Esophagus muscularis mucosa (tissue), 4 donors: ENCODE data around the gene EEF1A1. TPM values are rescaled to one million over a fixed set of nuclear protein-coding genes. Genes with fewer than 3 reads are reported as not detected.

Experiments used
- DNase-seq: peaks from one replicate; pipeline ENCODE4 v3.0.0-alpha.2; 2017; ENCODE audit errors: extremely low spot score
- H3K27ac ChIP-seq, 4 donors: fragments of 200-600 bp; sonication (generic); replicated peaks in 1 of 4; 1 replicate in 3 of 4; 2 replicates in 1 of 4; pipeline ENCODE4 v1.5.1; 2016 to 2019; ENCODE audit warnings: mild to moderate bottlenecking in 1 of 4
- H3K27me3 ChIP-seq, 4 donors: fragments of 200-600 bp; sonication (generic); one replicate each; pipeline versions ENCODE4 v1.5.1 to v1.6.0; 2016 to 2019
- H3K36me3 ChIP-seq, 4 donors: fragments of 200-600 bp; sonication (generic); one replicate each; pipeline ENCODE4 v1.5.1; 2016 to 2019
- H3K4me1 ChIP-seq, 4 donors: fragments of 200-600 bp; sonication (generic); one replicate each; pipeline ENCODE4 v1.5.1; 2016 to 2019
- H3K4me3 ChIP-seq, 4 donors: fragments of 200-600 bp; sonication (generic); 1 replicate in 2 of 4; 2 replicates in 2 of 4; pipeline ENCODE4 v1.5.1; 2016 to 2019; ENCODE audit warnings: mild to moderate bottlenecking in 4 of 4, moderate library complexity in 1 of 4
- H3K9me3 ChIP-seq, 4 donors: fragments of 200-600 bp; sonication (generic); 1 replicate in 3 of 4; 2 replicates in 1 of 4; pipeline ENCODE4 v1.5.1; 2016 to 2019
- EP300 ChIP-seq: sonication (generic); formaldehyde crosslinking; IDR thresholded peaks from one replicate; pipeline ENCODE4 v1.6.1; 2017; ENCODE audit warnings: antibody characterized with exemption
- POLR2A ChIP-seq: fragments of 450-650 bp; IDR thresholded peaks from one replicate; pipeline ENCODE4 v1.6.1; 2017; ENCODE audit warnings: antibody characterized with exemption, moderate library complexity, mild to moderate bottlenecking, low read depth
- POLR2AphosphoS5 ChIP-seq, 2 donors: sonication (generic); formaldehyde crosslinking; IDR thresholded peaks; one replicate each; pipeline ENCODE4 v1.6.1; 2017; ENCODE audit warnings: antibody characterized with exemption in 2 of 2
- WGBS: methylation state at CpG from one replicate; pipeline ENCODE4 v1.1.5; 2018; 5-methylcytosine and 5-hydroxymethylcytosine counted together
- intact Hi-C: fragments of 100-400 bp; cut with DNase I; formaldehyde crosslinking; loops from one replicate; pipeline ENCODE4 v1.15.1; 2023
- total RNA-seq, 4 donors: library from RNA; depleted of rRNA; stranded (reverse); fragments of >200 nt; gene quantifications; one replicate each; pipeline versions ENCODE4 v1.1.0 to v1.2.1, GENCODE V29; 2016
- TF ChIP-seq, protein P1 (sequence below), 3 experiments: fragments of 200-600 bp in 2 of 3; fragments of 450-650 bp in 1 of 3; sonication (generic) in 2 of 3; IDR thresholded peaks; one replicate each; pipeline ENCODE4 v1.5.1; 2017 to 2019; ENCODE audit warnings: antibody characterized with exemption in 3 of 3, mild to moderate bottlenecking in 2 of 3, moderate library complexity in 1 of 3

The EEF1A1 gene
- total RNA-seq, 4 donors from 2014 or later: 6,828 to 12,822 (median 11,636) TPM

GRCh38 chr6:73487473-73487872 is 33.4 kb downstream of the EEF1A1 start:
- no peak overlapping the region for H3K4me3 ChIP-seq
- peaks cover 70 to 94% (median 81%) of the 10 kb centered on the region in 4 donors for H3K36me3 ChIP-seq
- H3K4me1 ChIP-seq: no peaks in the 10 kb centered on the region
- H3K27ac ChIP-seq: no peak overlapping the region
- 97% methylated on average over 7 of the region's 7 CpGs for WGBS
- DNase-seq: no peak
- no peaks in the 10 kb centered on the region for H3K9me3 ChIP-seq
- TF ChIP-seq POLR2AphosphoS5 (IDR thresholded peaks at IDR 0.05): no peak
- H3K27me3 ChIP-seq: no peaks in the 10 kb centered on the region
- intact Hi-C loops: no loop called here

GRCh38 chr6:73484438-73484837 is 36.4 kb downstream of the EEF1A1 start:
- Histone ChIP-seq H3K36me3 (peaks cover 95 to 100% (median 97%) of the 10 kb centered on the region in 4 donors), H3K4me3 (no peak overlapping the region), H3K27me3 (no peaks in the 10 kb centered on the region), H3K27ac (no peak overlapping the region), H3K9me3 (no peaks in the 10 kb centered on the region), H3K4me1 (no peaks in the 10 kb centered on the region)
- TF ChIP-seq POLR2AphosphoS5 (IDR thresholded peaks at IDR 0.05) (no peak), EP300 (no peak), POLR2A (no peak)
- TF ChIP-seq, protein P1, sequence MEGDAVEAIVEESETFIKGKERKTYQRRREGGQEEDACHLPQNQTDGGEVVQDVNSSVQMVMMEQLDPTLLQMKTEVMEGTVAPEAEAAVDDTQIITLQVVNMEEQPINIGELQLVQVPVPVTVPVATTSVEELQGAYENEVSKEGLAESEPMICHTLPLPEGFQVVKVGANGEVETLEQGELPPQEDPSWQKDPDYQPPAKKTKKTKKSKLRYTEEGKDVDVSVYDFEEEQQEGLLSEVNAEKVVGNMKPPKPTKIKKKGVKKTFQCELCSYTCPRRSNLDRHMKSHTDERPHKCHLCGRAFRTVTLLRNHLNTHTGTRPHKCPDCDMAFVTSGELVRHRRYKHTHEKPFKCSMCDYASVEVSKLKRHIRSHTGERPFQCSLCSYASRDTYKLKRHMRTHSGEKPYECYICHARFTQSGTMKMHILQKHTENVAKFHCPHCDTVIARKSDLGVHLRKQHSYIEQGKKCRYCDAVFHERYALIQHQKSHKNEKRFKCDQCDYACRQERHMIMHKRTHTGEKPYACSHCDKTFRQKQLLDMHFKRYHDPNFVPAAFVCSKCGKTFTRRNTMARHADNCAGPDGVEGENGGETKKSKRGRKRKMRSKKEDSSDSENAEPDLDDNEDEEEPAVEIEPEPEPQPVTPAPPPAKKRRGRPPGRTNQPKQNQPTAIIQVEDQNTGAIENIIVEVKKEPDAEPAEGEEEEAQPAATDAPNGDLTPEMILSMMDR (IDR thresholded peaks at IDR 0.05): no peak
- DNase-seq: no peak
- WGBS: 92% methylated on average over 2 of the region's 2 CpGs
- intact Hi-C loops: no loop called here

DNA sequence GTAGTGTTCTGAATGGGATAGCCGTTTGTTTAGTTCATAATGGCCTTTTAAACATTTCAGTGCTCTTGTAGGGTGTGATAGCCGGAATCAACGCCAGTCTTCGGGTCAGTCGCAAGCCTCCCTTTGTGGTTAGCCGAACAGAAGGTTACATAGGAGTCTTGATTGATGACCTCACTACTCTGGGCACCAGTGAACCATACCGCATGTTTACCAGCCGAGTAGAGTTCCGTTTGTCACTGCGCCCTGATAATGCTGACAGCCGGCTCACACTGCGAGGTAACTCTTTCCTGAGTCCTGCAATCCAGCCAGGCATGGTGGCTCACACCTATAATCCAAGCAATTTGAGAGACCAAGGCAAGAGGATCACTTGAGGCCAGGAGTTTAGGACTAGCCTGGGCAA is 38.9 kb downstream of the EEF1A1 start:
- intact Hi-C loops: no loop called here
- Histone ChIP-seq H3K9me3 (no peaks in the 10 kb centered on the region), H3K4me1 (no peaks in the 10 kb centered on the region), H3K27ac (no peak overlapping the region), H3K36me3 (peaks cover 93 to 100% (median 98%) of the 10 kb centered on the region in 4 donors), H3K4me3 (no peak overlapping the region), H3K27me3 (no peaks in the 10 kb centered on the region)
- no peak for DNase-seq
- 82% methylated on average over 6 of the region's 12 CpGs for WGBS
- TF ChIP-seq POLR2AphosphoS5 (IDR thresholded peaks at IDR 0.05) (no peak), EP300 (no peak), POLR2A (no peak)
- TF ChIP-seq, protein P1 (IDR thresholded peaks at IDR 0.05): no peak

DNA sequence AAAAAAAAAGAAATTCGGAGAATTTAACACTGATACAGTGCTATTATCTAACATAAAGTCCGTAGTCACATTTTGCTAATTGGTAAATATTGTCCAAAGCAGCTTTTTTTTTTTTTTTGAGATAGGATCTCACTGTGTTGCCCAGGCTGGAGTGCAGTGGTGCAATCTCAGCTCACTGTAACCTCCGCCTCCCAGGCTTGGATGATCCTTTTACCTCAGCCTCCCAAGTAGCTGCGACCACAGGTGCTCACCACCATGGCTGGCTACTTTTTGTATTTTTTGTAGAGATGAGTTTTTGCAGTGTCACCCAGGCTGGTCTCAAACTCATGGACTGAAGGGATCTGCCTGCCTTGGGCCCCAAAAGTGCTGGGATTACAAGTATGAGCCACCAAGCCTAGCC is 43.4 kb downstream of the EEF1A1 start:
- peaks cover 77 to 100% (median 94%) of the 10 kb centered on the region in 4 donors for H3K36me3 ChIP-seq
- no peak overlapping the region for H3K4me3 ChIP-seq
- H3K4me1 ChIP-seq: no peaks in the 10 kb centered on the region
- H3K27me3 ChIP-seq: no peaks in the 10 kb centered on the region
- H3K27ac ChIP-seq: no peak overlapping the region
- no peak for DNase-seq
- H3K9me3 ChIP-seq: no peaks in the 10 kb centered on the region
- 92% methylated on average over 4 of the region's 4 CpGs for WGBS
- TF ChIP-seq POLR2AphosphoS5 (IDR thresholded peaks at IDR 0.05): no peak
- no peak for TF ChIP-seq POLR2A
- TF ChIP-seq, protein P1 (IDR thresholded peaks at IDR 0.05): no peak
- TF ChIP-seq EP300: no peak
- intact Hi-C loops: no loop called here

- no peaks in the 10 kb centered on the region for H3K27me3 ChIP-seq
- intact Hi-C loops: no loop called here
- WGBS: 98% methylated on average over 9 of the region's 10 CpGs
- TF ChIP-seq, protein P1 (IDR thresholded peaks at IDR 0.05): no peak
- no peak for TF ChIP-seq POLR2A
- TF ChIP-seq POLR2AphosphoS5 (IDR thresholded peaks at IDR 0.05): no peak
- TF ChIP-seq EP300: no peak
- no peak overlapping the region for H3K27ac ChIP-seq
- H3K4me1 ChIP-seq: no peaks in the 10 kb centered on the region
- no peak overlapping the region for H3K4me3 ChIP-seq
- H3K9me3 ChIP-seq: no peaks in the 10 kb centered on the region
- DNase-seq: no peak
- peaks cover 71 to 100% (median 91%) of the 10 kb centered on the region in 4 donors for H3K36me3 ChIP-seq
These were observed 44.1 kb downstream of the EEF1A1 start for GRCh38 chr6:73476723-73477122.
